Body of pancreas (tissue), 4 donors: ENCODE results near the gene ARID1B. TPM values are rescaled to one million over a fixed set of nuclear protein-coding genes. Genes with fewer than 3 reads are reported as not detected.

Experiments
- ATAC-seq: fragments of 150-250 bp; one replicate; pipeline ENCODE4 v1.9.1; 2016
- DNase-seq, 4 donors: peaks; one replicate each; pipeline ENCODE4 v3.0.0-alpha.2; 2019
- H3K27ac ChIP-seq, 4 donors: fragments of 200-600 bp; sonication (generic); 1 replicate in 3 of 4; 2 replicates in 1 of 4; pipeline versions ENCODE4 v1.5.1 to v1.6.1; 2016 to 2019; ENCODE audit warnings: mild to moderate bottlenecking in 1 of 4, mixed read lengths in 1 of 4, moderate library complexity in 1 of 4
- H3K27me3 ChIP-seq, 2 donors: fragments of 200-600 bp; sonication (generic); one replicate each; pipeline ENCODE4 v1.6.0; 2016; ENCODE audit warnings: mild to moderate bottlenecking in 1 of 2
- H3K36me3 ChIP-seq, 2 donors: fragments of 200-600 bp; sonication (generic); replicated peaks in 1 of 2; 2 replicates each; pipeline ENCODE4 v1.5.1; 2016; ENCODE audit warnings: low read depth in 2 of 2; ENCODE audit not compliant: insufficient read depth in 1 of 2
- H3K4me1 ChIP-seq: fragments of 200-600 bp; sonication (generic); one replicate; pipeline ENCODE4 v1.6.0; 2016
- H3K4me3 ChIP-seq, 2 donors: fragments of 200-600 bp; sonication (generic); 1 replicate in 1 of 2; 2 replicates in 1 of 2; pipeline ENCODE4 v1.5.1; 2016 to 2019
- H3K9me3 ChIP-seq, 3 donors: fragments of 200-600 bp; sonication (generic); 1 replicate in 2 of 3; 2 replicates in 1 of 3; pipeline ENCODE4 v1.5.1; 2016
- POLR2A ChIP-seq, 3 donors: fragments of 450-650 bp; IDR thresholded peaks; one replicate each; pipeline ENCODE4 v1.6.1; 2016; ENCODE audit warnings: antibody characterized with exemption in 3 of 3, mild to moderate bottlenecking in 2 of 3
- WGBS, 2 donors: methylation state at CpG; one replicate each; pipeline ENCODE4 v1.1.5; 2017; 5-methylcytosine and 5-hydroxymethylcytosine counted together
- intact Hi-C: fragments of 100-400 bp; cut with DNase I; formaldehyde crosslinking; loops from one replicate; pipeline ENCODE4 v1.15.1; 2023
- microRNA-seq, 2 donors: library from miRNA; unstranded; fragments of <30 nt; microRNA quantifications; one replicate each; pipeline ENCODE4, GENCODE V29; 2016; ENCODE audit warnings: borderline number of aligned reads in 2 of 2, borderline replicate concordance in 2 of 2
- small RNA-seq: library from RNA; depleted of rRNA; stranded (forward); fragments of <200 nt; gene quantifications from one replicate; pipeline ENCODE3, GENCODE V24; 2016
- total RNA-seq, 2 donors: library from RNA; depleted of rRNA; stranded (reverse); fragments of >200 nt; gene quantifications; one replicate each; pipeline ENCODE4 v1.1.0, GENCODE V29; 2016
- TF ChIP-seq, protein P1 (sequence below), 7 experiments: fragments of 450-650 bp in 4 of 7; fragments of 200-600 bp in 3 of 7; sonication (generic) in 3 of 7; IDR thresholded peaks; one replicate each; pipeline ENCODE4 v1.5.1; 2016 to 2019; ENCODE audit warnings: antibody characterized with exemption in 7 of 7

ARID1B gene
- total RNA-seq, 2 donors from 2014 or later = 71.5 to 85.1 TPM

DNA sequence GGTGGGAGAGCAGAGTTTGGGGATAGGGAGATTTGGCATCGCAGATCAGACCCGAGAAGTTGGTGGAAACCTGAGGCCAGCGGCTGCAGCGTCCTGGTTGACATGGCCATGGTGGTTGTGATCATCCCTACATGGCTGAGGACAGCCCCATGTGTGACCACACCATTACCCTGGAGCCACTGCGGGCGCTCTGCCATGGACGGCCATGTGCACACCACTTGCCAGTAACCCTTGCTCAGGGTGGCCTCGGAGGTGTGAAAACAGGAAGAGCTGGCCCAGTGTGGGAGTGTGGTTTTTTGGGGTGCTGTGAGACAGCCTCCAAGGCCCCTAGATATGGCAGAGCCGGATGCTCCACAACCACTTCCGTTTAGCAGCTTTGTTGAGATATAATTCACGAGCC lies 481.7 kb downstream of the ARID1B start:
- TF ChIP-seq, protein P1, sequence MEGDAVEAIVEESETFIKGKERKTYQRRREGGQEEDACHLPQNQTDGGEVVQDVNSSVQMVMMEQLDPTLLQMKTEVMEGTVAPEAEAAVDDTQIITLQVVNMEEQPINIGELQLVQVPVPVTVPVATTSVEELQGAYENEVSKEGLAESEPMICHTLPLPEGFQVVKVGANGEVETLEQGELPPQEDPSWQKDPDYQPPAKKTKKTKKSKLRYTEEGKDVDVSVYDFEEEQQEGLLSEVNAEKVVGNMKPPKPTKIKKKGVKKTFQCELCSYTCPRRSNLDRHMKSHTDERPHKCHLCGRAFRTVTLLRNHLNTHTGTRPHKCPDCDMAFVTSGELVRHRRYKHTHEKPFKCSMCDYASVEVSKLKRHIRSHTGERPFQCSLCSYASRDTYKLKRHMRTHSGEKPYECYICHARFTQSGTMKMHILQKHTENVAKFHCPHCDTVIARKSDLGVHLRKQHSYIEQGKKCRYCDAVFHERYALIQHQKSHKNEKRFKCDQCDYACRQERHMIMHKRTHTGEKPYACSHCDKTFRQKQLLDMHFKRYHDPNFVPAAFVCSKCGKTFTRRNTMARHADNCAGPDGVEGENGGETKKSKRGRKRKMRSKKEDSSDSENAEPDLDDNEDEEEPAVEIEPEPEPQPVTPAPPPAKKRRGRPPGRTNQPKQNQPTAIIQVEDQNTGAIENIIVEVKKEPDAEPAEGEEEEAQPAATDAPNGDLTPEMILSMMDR (IDR thresholded peaks at IDR 0.05) = no peak
- no peak for TF ChIP-seq POLR2A (IDR thresholded peaks at IDR 0.05)
- 87 to 89% methylated on average over 9 to 11 of the region's 11 CpGs for WGBS, 2 donors
- no peak for DNase-seq
- Histone ChIP-seq H3K36me3 (no peaks in the 10 kb centered on the region), H3K4me1 (no peaks in the 10 kb centered on the region), H3K4me3 (no peak overlapping the region), H3K27me3 (no peaks in the 10 kb centered on the region), H3K27ac (no peak overlapping the region), H3K9me3 (no peaks in the 10 kb centered on the region)
- no peak for ATAC-seq
- intact Hi-C loops = no loop called here

GRCh38 chr6:157259443-157259842 lies 482.3 kb downstream of the ARID1B start:
- intact Hi-C loops = no loop called here
- no peaks in the 10 kb centered on the region for H3K4me1 ChIP-seq
- no peaks in the 10 kb centered on the region for H3K27me3 ChIP-seq
- no peaks in the 10 kb centered on the region for H3K9me3 ChIP-seq
- WGBS, 2 donors = 85 to 88% methylated on average over 9 of the region's 9 CpGs
- no peak for DNase-seq
- no peak for TF ChIP-seq POLR2A (IDR thresholded peaks at IDR 0.05)
- TF ChIP-seq, protein P1 (IDR thresholded peaks at IDR 0.05) = no peak
- no peak overlapping the region for H3K27ac ChIP-seq
- no peak for ATAC-seq
- H3K4me3 ChIP-seq = no peak overlapping the region
- H3K36me3 ChIP-seq = no peaks in the 10 kb centered on the region

Small RNA genes within 50 kb of the gene (microRNA-seq; reads per million reads assigned to microRNA genes)
- gene MIR4466 = 0 reads per million in 2 donors

Small RNA genes within 50 kb of the gene (small RNA-seq; reads per million reads assigned to genes)
- gene AL355297.2 (not detected), gene MIR4466 (not detected)
